ENCODE data around the gene CAPN3. TPM values are rescaled to one million over a fixed set of nuclear protein-coding genes. Genes with fewer than 3 reads are reported as not detected.
A peak's percentile ranks its signal among the peaks of the same experiment; 100 is the strongest.

The CAPN3 gene
- total RNA-seq, 3 donors from 2014 or later = 12.5 to 27.1 (median 15.4) TPM

DNA sequence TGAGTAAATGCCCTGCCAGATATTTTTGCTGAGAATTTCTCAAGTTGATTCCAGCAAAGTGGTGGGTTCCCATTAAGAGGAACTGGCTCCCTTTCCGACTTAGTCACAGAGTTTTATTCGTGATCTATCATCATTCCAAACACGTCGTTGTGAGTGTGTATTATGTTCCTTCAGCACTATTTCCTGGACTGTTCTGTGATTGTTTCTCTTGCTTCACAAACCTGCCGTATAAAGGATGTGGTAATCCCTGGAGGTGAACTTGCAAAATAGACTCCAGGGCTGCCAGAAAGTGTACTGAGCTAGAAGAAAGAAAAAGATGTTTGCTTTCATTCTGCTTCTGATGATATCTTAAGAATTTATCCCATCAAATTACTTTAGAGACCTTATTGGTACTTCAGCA lies 14.5 kb upstream of the CAPN3 start:
- Histone ChIP-seq H3K27ac (peak overlapping the region; percentile 33 to 74), H3K9me3 (no peaks in the 10 kb centered on the region), H3K36me3 (no peaks in the 10 kb centered on the region), H3K4me1 (no peaks in the 10 kb centered on the region), H3K4me3 (no peak overlapping the region), H3K27me3 (no peaks in the 10 kb centered on the region)
- intact Hi-C loops (cut with DNase I; ENCODE audit: low total_unique reads) = no loop called here
- no peak for DNase-seq (ENCODE audit: low spot score in 2 of 2)
- TF ChIP-seq POLR2A (IDR thresholded peaks at IDR 0.05) = no peak
- TF ChIP-seq, protein P1, sequence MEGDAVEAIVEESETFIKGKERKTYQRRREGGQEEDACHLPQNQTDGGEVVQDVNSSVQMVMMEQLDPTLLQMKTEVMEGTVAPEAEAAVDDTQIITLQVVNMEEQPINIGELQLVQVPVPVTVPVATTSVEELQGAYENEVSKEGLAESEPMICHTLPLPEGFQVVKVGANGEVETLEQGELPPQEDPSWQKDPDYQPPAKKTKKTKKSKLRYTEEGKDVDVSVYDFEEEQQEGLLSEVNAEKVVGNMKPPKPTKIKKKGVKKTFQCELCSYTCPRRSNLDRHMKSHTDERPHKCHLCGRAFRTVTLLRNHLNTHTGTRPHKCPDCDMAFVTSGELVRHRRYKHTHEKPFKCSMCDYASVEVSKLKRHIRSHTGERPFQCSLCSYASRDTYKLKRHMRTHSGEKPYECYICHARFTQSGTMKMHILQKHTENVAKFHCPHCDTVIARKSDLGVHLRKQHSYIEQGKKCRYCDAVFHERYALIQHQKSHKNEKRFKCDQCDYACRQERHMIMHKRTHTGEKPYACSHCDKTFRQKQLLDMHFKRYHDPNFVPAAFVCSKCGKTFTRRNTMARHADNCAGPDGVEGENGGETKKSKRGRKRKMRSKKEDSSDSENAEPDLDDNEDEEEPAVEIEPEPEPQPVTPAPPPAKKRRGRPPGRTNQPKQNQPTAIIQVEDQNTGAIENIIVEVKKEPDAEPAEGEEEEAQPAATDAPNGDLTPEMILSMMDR (IDR thresholded peaks at IDR 0.05) = no peak
- TF ChIP-seq POLR2AphosphoS5 (IDR thresholded peaks at IDR 0.05) = no peak

DNA sequence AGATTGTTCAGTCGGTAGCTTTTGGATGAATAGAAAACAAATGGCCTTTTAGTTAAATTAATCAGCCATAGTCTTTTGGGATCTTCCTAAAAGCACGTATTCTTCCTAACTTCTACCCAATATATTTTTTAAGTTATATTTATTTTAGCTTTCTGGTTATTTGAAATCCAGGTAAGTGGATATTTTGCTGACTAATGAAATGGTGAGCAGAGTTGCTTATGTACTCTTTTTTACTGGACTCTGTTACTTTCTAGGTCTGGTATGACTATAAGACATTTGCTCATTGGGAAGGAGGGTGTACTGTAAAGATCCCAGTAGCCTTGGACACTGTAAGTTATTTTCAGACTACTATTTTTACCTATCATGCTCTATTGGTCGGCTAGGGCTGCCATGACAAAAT lies 13.8 kb upstream of the CAPN3 start:
- intact Hi-C loops (cut with DNase I; ENCODE audit: low total_unique reads) = no loop called here
- TF ChIP-seq POLR2AphosphoS5 (IDR thresholded peaks at IDR 0.05) (no peak), POLR2A (IDR thresholded peaks at IDR 0.05) (no peak)
- TF ChIP-seq, protein P1 (IDR thresholded peaks at IDR 0.05) = no peak
- no peaks in the 10 kb centered on the region for H3K36me3 ChIP-seq
- no peaks in the 10 kb centered on the region for H3K4me1 ChIP-seq
- DNase-seq (ENCODE audit: low spot score in 2 of 2) = no peak
- H3K27me3 ChIP-seq = no peaks in the 10 kb centered on the region
- H3K9me3 ChIP-seq = no peaks in the 10 kb centered on the region
- no peak overlapping the region for H3K27ac ChIP-seq
- H3K4me3 ChIP-seq = no peak overlapping the region

DNA sequence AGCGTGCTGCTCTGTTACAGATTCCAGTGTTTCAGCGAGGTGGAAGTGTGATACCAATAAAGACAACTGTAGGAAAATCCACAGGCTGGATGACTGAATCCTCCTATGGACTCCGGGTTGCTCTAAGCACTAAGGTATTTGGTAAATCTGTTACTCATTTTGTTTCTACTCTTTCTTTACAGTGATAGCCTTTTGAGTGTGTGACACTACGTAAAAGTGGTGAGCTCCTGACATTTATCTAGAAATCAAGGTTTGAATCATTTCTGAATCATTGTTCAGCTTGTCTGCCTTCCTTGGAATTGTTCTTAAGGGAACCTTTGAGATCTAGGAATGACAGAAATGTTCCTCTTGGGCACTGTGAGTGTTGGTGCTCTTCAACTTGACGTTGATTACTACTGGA lies 11.2 kb upstream of the CAPN3 start:
- DNase-seq (ENCODE audit: low spot score in 2 of 2) = no peak
- H3K27ac ChIP-seq = no peak overlapping the region
- TF ChIP-seq POLR2AphosphoS5 (IDR thresholded peaks at IDR 0.05) (no peak), POLR2A (IDR thresholded peaks at IDR 0.05) (no peak)
- TF ChIP-seq, protein P1 (IDR thresholded peaks at IDR 0.05) = no peak
- no peaks in the 10 kb centered on the region for H3K27me3 ChIP-seq
- no peaks in the 10 kb centered on the region for H3K36me3 ChIP-seq
- intact Hi-C loops (cut with DNase I; ENCODE audit: low total_unique reads) = no loop called here
- H3K9me3 ChIP-seq = no peaks in the 10 kb centered on the region
- no peak overlapping the region for H3K4me3 ChIP-seq
- H3K4me1 ChIP-seq = no peaks in the 10 kb centered on the region

DNA sequence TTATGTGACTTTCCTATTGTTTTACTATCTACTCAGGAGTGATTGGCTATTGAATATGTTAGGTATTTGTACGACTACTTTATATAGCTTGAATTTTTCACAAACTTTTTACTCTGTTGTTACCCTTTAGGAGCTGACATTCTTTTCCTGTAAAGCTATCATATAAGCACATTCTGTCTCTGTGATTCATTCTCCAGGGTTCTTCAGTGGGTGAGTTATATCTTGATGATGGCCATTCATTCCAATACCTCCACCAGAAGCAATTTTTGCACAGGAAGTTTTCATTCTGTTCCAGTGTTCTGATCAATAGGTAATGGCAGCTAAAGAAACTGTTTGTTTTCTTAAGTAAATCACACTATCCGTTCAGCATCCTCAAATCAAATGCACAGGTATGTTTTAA lies 10.1 kb upstream of the CAPN3 start:
- no peaks in the 10 kb centered on the region for H3K9me3 ChIP-seq
- no peak overlapping the region for H3K27ac ChIP-seq
- intact Hi-C loops (cut with DNase I; ENCODE audit: low total_unique reads) = no loop called here
- TF ChIP-seq POLR2A (IDR thresholded peaks at IDR 0.05) (no peak), POLR2AphosphoS5 (IDR thresholded peaks at IDR 0.05) (no peak)
- TF ChIP-seq, protein P1 (IDR thresholded peaks at IDR 0.05) = no peak
- no peak overlapping the region for H3K4me3 ChIP-seq
- no peaks in the 10 kb centered on the region for H3K36me3 ChIP-seq
- no peak for DNase-seq (ENCODE audit: low spot score in 2 of 2)
- H3K4me1 ChIP-seq = no peaks in the 10 kb centered on the region
- H3K27me3 ChIP-seq = no peaks in the 10 kb centered on the region

DNA sequence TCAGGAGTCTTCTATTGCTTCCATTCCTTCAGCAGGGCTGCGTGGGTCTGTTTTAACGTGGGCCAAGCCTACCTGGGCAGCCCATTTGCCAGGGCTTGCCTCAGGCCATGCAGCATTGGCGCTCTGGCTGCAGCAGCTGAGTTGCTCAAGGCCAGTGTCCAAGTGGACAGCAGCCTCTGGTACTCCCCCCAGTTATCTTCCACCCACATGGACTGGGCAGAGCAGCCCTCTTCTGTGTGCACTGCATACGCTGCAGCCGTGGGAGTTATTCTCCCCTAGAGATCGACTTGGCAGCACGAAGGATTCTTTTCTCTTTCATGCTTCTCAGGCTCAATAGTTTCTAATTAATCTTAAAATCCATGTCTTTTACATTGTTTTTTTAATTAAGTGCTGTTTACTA lies 6.9 kb upstream of the CAPN3 start:
- TF ChIP-seq POLR2A (IDR thresholded peaks at IDR 0.05) (no peak), POLR2AphosphoS5 (IDR thresholded peaks at IDR 0.05) (no peak)
- TF ChIP-seq, protein P1 (IDR thresholded peaks at IDR 0.05) = no peak
- Histone ChIP-seq H3K4me3 (no peak overlapping the region), H3K9me3 (no peaks in the 10 kb centered on the region), H3K27ac (no peak overlapping the region), H3K36me3 (no peaks in the 10 kb centered on the region), H3K4me1 (no peaks in the 10 kb centered on the region), H3K27me3 (no peaks in the 10 kb centered on the region)
- intact Hi-C loops (cut with DNase I; ENCODE audit: low total_unique reads) = no loop called here
- no peak for DNase-seq (ENCODE audit: low spot score in 2 of 2)

Data from breast epithelium (tissue), 4 donors.